Ishikawa (cell line): ENCODE results near the gene NOXA1.

Experiments used
- CEBPB ChIP-seq: IDR thresholded peaks from 2 replicates; pipeline ENCODE4 v1.6.1; 2012
- CREB1 ChIP-seq: IDR thresholded peaks from 2 replicates; pipeline ENCODE4 v1.6.1; 2012; ENCODE audit warnings: low read depth
- EGR1 ChIP-seq: IDR thresholded peaks from 2 replicates; pipeline ENCODE4 v1.6.1; 2012
- EP300 ChIP-seq: IDR thresholded peaks from 2 replicates; pipeline ENCODE4 v1.6.1; 2012; ENCODE audit warnings: borderline replicate concordance
- FOXM1 ChIP-seq: IDR thresholded peaks from 2 replicates; pipeline ENCODE4 v1.6.1; 2012; ENCODE audit warnings: low read depth, borderline replicate concordance
- MAX ChIP-seq: IDR thresholded peaks from 2 replicates; pipeline ENCODE4 v1.6.1; 2012
- NFIC ChIP-seq: IDR thresholded peaks from 2 replicates; pipeline ENCODE4 v1.6.1; 2012
- RAD21 ChIP-seq: IDR thresholded peaks from 2 replicates; pipeline ENCODE4 v1.6.1; 2012; ENCODE audit warnings: low read depth
- TAF1 ChIP-seq: IDR thresholded peaks from 2 replicates; pipeline ENCODE4 v1.6.1; 2012; ENCODE audit warnings: low read depth, mild to moderate bottlenecking
- TCF12 ChIP-seq: IDR thresholded peaks from 2 replicates; pipeline ENCODE4 v1.6.1; 2012; ENCODE audit warnings: low read depth
- TEAD4 ChIP-seq: IDR thresholded peaks from 2 replicates; pipeline ENCODE4 v1.6.1; 2012
- USF1 ChIP-seq: IDR thresholded peaks from 2 replicates; pipeline ENCODE4 v1.6.1; 2012
- YY1 ChIP-seq: IDR thresholded peaks from 2 replicates; pipeline ENCODE4 v1.6.1; 2012; ENCODE audit warnings: low read depth
- ZBTB7A ChIP-seq: IDR thresholded peaks from 2 replicates; pipeline ENCODE4 v1.6.1; 2012; ENCODE audit warnings: low read depth
- TF ChIP-seq, protein P1 (sequence below): IDR thresholded peaks from 2 replicates; pipeline ENCODE4 v1.6.1; 2012; ENCODE audit warnings: low read depth, mild to moderate bottlenecking

NOXA1 gene, protein sequence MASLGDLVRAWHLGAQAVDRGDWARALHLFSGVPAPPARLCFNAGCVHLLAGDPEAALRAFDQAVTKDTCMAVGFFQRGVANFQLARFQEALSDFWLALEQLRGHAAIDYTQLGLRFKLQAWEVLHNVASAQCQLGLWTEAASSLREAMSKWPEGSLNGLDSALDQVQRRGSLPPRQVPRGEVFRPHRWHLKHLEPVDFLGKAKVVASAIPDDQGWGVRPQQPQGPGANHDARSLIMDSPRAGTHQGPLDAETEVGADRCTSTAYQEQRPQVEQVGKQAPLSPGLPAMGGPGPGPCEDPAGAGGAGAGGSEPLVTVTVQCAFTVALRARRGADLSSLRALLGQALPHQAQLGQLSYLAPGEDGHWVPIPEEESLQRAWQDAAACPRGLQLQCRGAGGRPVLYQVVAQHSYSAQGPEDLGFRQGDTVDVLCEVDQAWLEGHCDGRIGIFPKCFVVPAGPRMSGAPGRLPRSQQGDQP

GRCh38 chr9:137422604-137423513 is at the start of gene NOXA1, which contains the start of gene EXD3:
Gene NOXA1, plus strand, starts transcription at chr9:137423393. Its CDS starts 137 bp downstream, at chr9:137423530.
Gene EXD3, minus strand, starts transcription at chr9:137423162. Its CDS starts 27,805 bp downstream, at chr9:137395357.
- TF ChIP-seq TCF12 (peak; percentile 59; the same call in 1 of the 2 replicates), EP300 (peak; percentile 44; the same call in 1 of the 2 replicates), FOXM1 (no peak; the same call in 1 of the 2 replicates), YY1 (peak; percentile 75), EGR1 (peak; percentile 27), USF1 (peak; percentile 47), TEAD4 (no peak), CREB1 (no peak), MAX (peak; percentile 37; the same call in 1 of the 2 replicates), TAF1 (peak; percentile 94), ZBTB7A (peak; percentile 57; the same call in 1 of the 2 replicates), CEBPB (no peak), RAD21 (peak; percentile 26; the same call in 1 of the 2 replicates), NFIC (peak; percentile 57)
- TF ChIP-seq, protein P1, sequence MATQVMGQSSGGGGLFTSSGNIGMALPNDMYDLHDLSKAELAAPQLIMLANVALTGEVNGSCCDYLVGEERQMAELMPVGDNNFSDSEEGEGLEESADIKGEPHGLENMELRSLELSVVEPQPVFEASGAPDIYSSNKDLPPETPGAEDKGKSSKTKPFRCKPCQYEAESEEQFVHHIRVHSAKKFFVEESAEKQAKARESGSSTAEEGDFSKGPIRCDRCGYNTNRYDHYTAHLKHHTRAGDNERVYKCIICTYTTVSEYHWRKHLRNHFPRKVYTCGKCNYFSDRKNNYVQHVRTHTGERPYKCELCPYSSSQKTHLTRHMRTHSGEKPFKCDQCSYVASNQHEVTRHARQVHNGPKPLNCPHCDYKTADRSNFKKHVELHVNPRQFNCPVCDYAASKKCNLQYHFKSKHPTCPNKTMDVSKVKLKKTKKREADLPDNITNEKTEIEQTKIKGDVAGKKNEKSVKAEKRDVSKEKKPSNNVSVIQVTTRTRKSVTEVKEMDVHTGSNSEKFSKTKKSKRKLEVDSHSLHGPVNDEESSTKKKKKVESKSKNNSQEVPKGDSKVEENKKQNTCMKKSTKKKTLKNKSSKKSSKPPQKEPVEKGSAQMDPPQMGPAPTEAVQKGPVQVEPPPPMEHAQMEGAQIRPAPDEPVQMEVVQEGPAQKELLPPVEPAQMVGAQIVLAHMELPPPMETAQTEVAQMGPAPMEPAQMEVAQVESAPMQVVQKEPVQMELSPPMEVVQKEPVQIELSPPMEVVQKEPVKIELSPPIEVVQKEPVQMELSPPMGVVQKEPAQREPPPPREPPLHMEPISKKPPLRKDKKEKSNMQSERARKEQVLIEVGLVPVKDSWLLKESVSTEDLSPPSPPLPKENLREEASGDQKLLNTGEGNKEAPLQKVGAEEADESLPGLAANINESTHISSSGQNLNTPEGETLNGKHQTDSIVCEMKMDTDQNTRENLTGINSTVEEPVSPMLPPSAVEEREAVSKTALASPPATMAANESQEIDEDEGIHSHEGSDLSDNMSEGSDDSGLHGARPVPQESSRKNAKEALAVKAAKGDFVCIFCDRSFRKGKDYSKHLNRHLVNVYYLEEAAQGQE, result no peak

- TF ChIP-seq FOXM1 (no peak), EP300 (peak; percentile 57; the same call in 1 of the 2 replicates)
Measured at GRCh38 chr9:137373611-137373980, 49.6 kb upstream of the NOXA1 start.

DNA sequence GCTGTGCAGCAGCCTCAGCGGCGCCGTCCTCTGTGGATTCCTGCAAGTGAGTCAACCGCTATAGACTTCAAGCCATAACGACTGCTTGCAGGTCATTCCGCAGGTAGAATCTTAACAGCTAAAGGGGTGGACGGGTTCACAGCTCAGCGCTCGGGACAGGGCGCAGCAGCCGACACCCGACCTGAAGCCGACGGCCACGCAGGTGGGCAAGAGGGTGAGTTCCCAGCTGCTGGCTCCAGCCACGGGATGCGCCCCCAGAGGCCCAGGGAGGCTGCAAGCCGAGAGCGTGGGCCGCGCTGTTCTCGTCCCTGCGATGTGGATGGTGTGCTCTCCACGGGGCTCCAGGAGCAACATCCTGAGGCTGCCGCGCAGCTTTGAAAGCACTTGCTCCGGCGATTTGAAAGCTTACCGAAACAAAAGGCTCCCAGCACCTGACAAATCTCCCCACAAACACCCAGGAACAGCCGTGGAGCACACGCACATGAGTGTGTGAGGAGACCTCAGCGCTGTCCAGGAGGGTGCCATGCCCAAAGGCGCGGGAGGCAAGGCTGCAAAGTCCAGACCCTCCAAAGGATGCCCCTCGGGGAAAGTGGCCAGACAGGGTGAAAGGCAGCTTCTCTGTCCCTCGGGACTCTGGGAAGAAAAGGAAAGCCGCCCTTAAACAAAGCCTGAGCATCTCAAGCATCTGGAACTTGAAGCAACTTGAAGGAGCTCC is 48.9 kb upstream of the NOXA1 start:
- TF ChIP-seq, protein P1, result no peak
- TF ChIP-seq NFIC (no peak), EGR1 (no peak), MAX (no peak), USF1 (no peak), FOXM1 (no peak), ZBTB7A (no peak), CEBPB (no peak), TAF1 (no peak)

- TF ChIP-seq CEBPB, result no peak
- no peak for TF ChIP-seq NFIC
- TF ChIP-seq YY1, result no peak
- no peak for TF ChIP-seq EGR1
- no peak for TF ChIP-seq CREB1
- TF ChIP-seq TCF12, result no peak
- TF ChIP-seq TAF1, result no peak
- no peak for TF ChIP-seq EP300
- no peak for TF ChIP-seq TEAD4
- TF ChIP-seq FOXM1, result no peak
- TF ChIP-seq RAD21, result no peak
- no peak for TF ChIP-seq USF1
- TF ChIP-seq, protein P1, result no peak
- no peak for TF ChIP-seq MAX
- no peak for TF ChIP-seq ZBTB7A
Measured at GRCh38 chr9:137375321-137376058, 47.7 kb upstream of the NOXA1 start.
